ENCODE data around the gene GALM.

Gene GALM

DNA sequence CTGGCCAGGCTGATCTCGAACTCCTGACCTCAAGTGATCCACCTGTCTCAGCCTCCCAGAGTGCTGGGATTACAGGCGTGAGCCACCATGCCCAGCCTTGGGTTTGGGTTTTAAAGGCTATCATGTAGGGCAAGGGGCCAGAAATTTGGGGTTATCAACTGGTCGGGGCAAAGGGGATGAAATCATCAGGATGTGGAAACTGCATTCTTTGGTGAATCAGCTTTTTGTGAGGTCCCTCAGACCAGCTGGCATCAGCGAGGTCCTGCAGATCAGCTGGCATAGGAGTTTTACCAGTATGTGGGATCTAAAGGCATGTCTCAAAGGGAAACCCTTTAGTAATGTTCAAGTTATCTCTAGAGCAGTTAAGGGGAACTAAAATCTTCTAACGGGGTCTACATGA is 105.7 kb downstream of the GALM start:
- no peak for DNase-seq (ENCODE audit: low read depth)

GRCh38 chr2:38775097-38775920 is 109.4 kb downstream of the GALM start:
- no peak for DNase-seq (ENCODE audit: low read depth)

- DNase-seq (ENCODE audit: low read depth): no peak
These were observed 110.0 kb downstream of the GALM start for GRCh38 chr2:38775921-38776225.

DNA sequence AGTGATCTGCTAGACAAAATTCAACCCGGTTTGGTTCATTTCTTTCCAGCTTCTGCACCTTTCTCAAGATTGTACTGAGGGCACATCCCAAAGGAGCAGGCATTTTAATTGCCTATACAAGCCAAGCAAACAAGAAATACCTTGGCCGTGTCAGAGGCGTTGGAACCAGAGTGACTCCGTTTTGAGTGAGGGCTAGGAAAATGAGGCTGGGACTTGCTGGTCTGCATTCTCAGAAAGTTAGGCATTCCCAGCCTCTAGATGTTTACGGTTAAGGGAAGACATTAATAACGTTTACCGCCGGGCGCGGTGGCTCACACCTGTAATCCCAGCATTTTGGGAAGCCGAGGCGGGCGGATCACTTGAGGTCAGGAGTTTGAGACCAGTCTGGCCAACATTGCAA is 110.6 kb downstream of the GALM start:
- no peak for DNase-seq (ENCODE audit: low read depth)

- no peak for DNase-seq (ENCODE audit: low read depth)
These were observed 112.8 kb downstream of the GALM start for GRCh38 chr2:38778687-38779082.

GRCh38 chr2:38783586-38783985 is 117.7 kb downstream of the GALM start:
- no peak for DNase-seq (ENCODE audit: low read depth)

Data from CMK (cell line).